GM19099 (cell line): ENCODE results near the gene TCIRG1.

Experiments used
- POLR2A ChIP-seq: IDR thresholded peaks from 3 replicates; pipeline ENCODE4 v1.6.1; 2011; ENCODE audit warnings: low read depth; ENCODE audit not compliant: insufficient read length; ENCODE audit errors: extremely low read depth

TCIRG1 gene

GRCh38 chr11:68014947-68015447 is 23.8 kb upstream of the TCIRG1 start:
- no peak for TF ChIP-seq POLR2A

GRCh38 chr11:68015467-68015866 is 23.4 kb upstream of the TCIRG1 start:
- TF ChIP-seq POLR2A, result no peak

GRCh38 chr11:68016161-68016903 is 22.5 kb upstream of the TCIRG1 start:
- TF ChIP-seq POLR2A, result no peak

GRCh38 chr11:68016904-68017817 is 21.7 kb upstream of the TCIRG1 start:
- TF ChIP-seq POLR2A, result no peak

GRCh38 chr11:68017980-68018729 is 20.7 kb upstream of the TCIRG1 start:
- TF ChIP-seq POLR2A, result no peak

GRCh38 chr11:68018730-68019190 is 20.1 kb upstream of the TCIRG1 start:
- TF ChIP-seq POLR2A, result no peak

- no peak for TF ChIP-seq POLR2A
Observed at GRCh38 chr11:68019486-68019885, 19.3 kb upstream of the TCIRG1 start.

- TF ChIP-seq POLR2A, result no peak
Observed at GRCh38 chr11:68020575-68020974, 18.2 kb upstream of the TCIRG1 start.

GRCh38 chr11:68021167-68021787 is 17.5 kb upstream of the TCIRG1 start:
- no peak for TF ChIP-seq POLR2A

- TF ChIP-seq POLR2A, result no peak
Observed at GRCh38 chr11:68022531-68022930, 16.3 kb upstream of the TCIRG1 start.

- TF ChIP-seq POLR2A, result no peak
Observed at GRCh38 chr11:68024508-68024907, 14.3 kb upstream of the TCIRG1 start.

GRCh38 chr11:68025047-68025446 is 13.8 kb upstream of the TCIRG1 start:
- no peak for TF ChIP-seq POLR2A

GRCh38 chr11:68026391-68027105 is 12.3 kb upstream of the TCIRG1 start:
- TF ChIP-seq POLR2A, result no peak

GRCh38 chr11:68027667-68028066 is 11.2 kb upstream of the TCIRG1 start:
- TF ChIP-seq POLR2A, result no peak
